Panc1 (cell line): Measurements from ENCODE around the gene ASPM. TPM values are rescaled to one million over a fixed set of nuclear protein-coding genes. Genes with fewer than 3 reads are reported as not detected.

Experiments used
- ATAC-seq: fragments of 200-7000 bp; cut with Tn5 transposase; 2 replicates; pipeline ENCODE4 v1.9.1; 2020; ENCODE audit warnings: mild to moderate bottlenecking, moderate library complexity
- BruUV-seq: library from RNA; stranded (reverse); fragments of 400-500 nt; replicated peaks from 2 replicates; lab custom pipeline; 2021; lab: Mats Ljungman, UMichigan
- CTCF ChIA-PET: fragments of 300-600 bp; sonication (Branson Sonifier 250); formaldehyde crosslinking; loops from one replicate; lab custom pipeline; 2022; ENCODE audit warnings: antibody characterized with exemption; lab: Charles Lee
- POLR2A ChIA-PET: fragments of 300-600 bp; sonication (Branson Sonifier 250); formaldehyde crosslinking; loops from one replicate; lab custom pipeline; 2022; ENCODE audit warnings: antibody characterized with exemption; lab: Charles Lee
- DNase-seq: peaks from one replicate; pipeline ENCODE4 v3.0.0-alpha.2; 2010; ENCODE audit warnings: low read depth, low spot score
- H3K27ac ChIP-seq: 2 replicates; pipeline ENCODE4 v1.5.1; 2011; ENCODE audit warnings: mild to moderate bottlenecking, low read length, inconsistent platforms
- H3K27me3 ChIP-seq: fragments of 200-500 bp; sonication (Bioruptor generic); 2 replicates; pipeline ENCODE4 v1.6.0; 2014; ENCODE audit warnings: low read length, inconsistent platforms; ENCODE audit not compliant: control insufficient read depth, insufficient read depth
- H3K36me3 ChIP-seq: fragments of 200-500 bp; sonication (Bioruptor generic); 2 replicates; pipeline ENCODE4 v1.5.1; 2014; ENCODE audit warnings: inconsistent platforms, mild to moderate bottlenecking, low read length, moderate library complexity; ENCODE audit not compliant: control insufficient read depth, insufficient read depth
- H3K4me1 ChIP-seq: 2 replicates; pipeline ENCODE4 v1.5.1; 2011; ENCODE audit warnings: inconsistent platforms, mild to moderate bottlenecking, low read length, moderate library complexity; ENCODE audit not compliant: control insufficient read depth, insufficient read depth
- H3K4me3 ChIP-seq, 2 experiments: 2 replicates each; pipeline ENCODE4 v1.5.1; 2011 to 2012; ENCODE audit warnings: low read depth in 2 of 2, low read length in 2 of 2, mild to moderate bottlenecking in 2 of 2, inconsistent platforms in 1 of 2, moderate library complexity in 1 of 2
- H3K9me3 ChIP-seq: fragments of 200-500 bp; sonication (Bioruptor generic); 2 replicates; pipeline ENCODE4 v1.5.1; 2014; ENCODE audit warnings: low read depth, mild to moderate bottlenecking, inconsistent platforms, low read length, moderate library complexity; ENCODE audit not compliant: control insufficient read depth, insufficient read depth
- CTCF ChIP-seq: fragments of 450-650 bp; IDR thresholded peaks from 2 replicates; pipeline ENCODE4 v1.5.1; 2017; ENCODE audit warnings: mild to moderate bottlenecking
- POLR2AphosphoS5 ChIP-seq: IDR thresholded peaks from 2 replicates; pipeline ENCODE4 v1.6.1; 2012; ENCODE audit warnings: mild to moderate bottlenecking, low read depth, low read length, moderate library complexity
- REST ChIP-seq, 2 experiments: IDR thresholded peaks; 2 replicates each; pipeline ENCODE4 v1.6.1; 2011 to 2012; ENCODE audit warnings: low read depth in 2 of 2, control low read depth in 1 of 2, low read length in 1 of 2, mild to moderate bottlenecking in 1 of 2, moderate library complexity in 1 of 2; ENCODE audit not compliant: insufficient read depth in 1 of 2
- SIN3A ChIP-seq: IDR thresholded peaks from 2 replicates; pipeline ENCODE4 v1.6.1; 2012; ENCODE audit warnings: low read depth, mild to moderate bottlenecking, low read length, moderate library complexity, borderline replicate concordance; ENCODE audit not compliant: insufficient read depth
- TCF7L2 ChIP-seq: IDR thresholded peaks from 2 replicates; pipeline ENCODE4 v1.6.1; 2011; ENCODE audit warnings: mild to moderate bottlenecking, low read depth, low read length, inconsistent platforms
- in situ Hi-C: cut with HindIII; loops from 2 replicates; pipeline ENCODE4 v1.10.0; 2016; ENCODE audit warnings: low sequenced_read_pairs, low pct_unique_long_range_greater_than_20kb
- intact Hi-C: fragments of 100-400 bp; cut with micrococcal nuclease; formaldehyde crosslinking; loops from one replicate; pipeline ENCODE4 v1.10.0; 2022; ENCODE audit not compliant: unreplicated experiment
- total RNA-seq: library from RNA; stranded (reverse); gene quantifications from one replicate; pipeline ENCODE4 v1.2.1, GENCODE V29; 2021; ENCODE audit not compliant: unreplicated experiment

Gene ASPM
- total RNA-seq, 1 experiment from 2014 or later = 26.9 TPM

- H3K27me3 ChIP-seq = no peaks in the 10 kb centered on the region
- H3K4me3 ChIP-seq = no peak overlapping the region
- DNase-seq (no peak), ATAC-seq (no peak)
- H3K4me1 ChIP-seq = no peaks in the 10 kb centered on the region
- in situ Hi-C loops (no loop called here), intact Hi-C loops (no loop called here)
- ChIA-PET CTCF (no interaction called here), POLR2A (no interaction called here)
- H3K36me3 ChIP-seq = peaks cover 6% of the 10 kb centered on the region; the same call in 1 of the 2 replicates
- no TSS peak for BruUV-seq
- no peak overlapping the region for H3K27ac ChIP-seq
- H3K9me3 ChIP-seq = no peaks in the 10 kb centered on the region
- TF ChIP-seq CTCF (no peak), REST (IDR thresholded peaks at IDR 0.05; ENCODE audit: insufficient read depth in 1 of 2, low read depth in 2 of 2, low read length in 1 of 2) (no peak), SIN3A (no peak), POLR2AphosphoS5 (no peak), TCF7L2 (no peak)
Measured at GRCh38 chr1:197101978-197102377, 44.5 kb downstream of the ASPM start.

GRCh38 chr1:197100677-197101076 lies 45.8 kb downstream of the ASPM start:
- no peak for ATAC-seq
- H3K36me3 ChIP-seq = peaks cover 6% of the 10 kb centered on the region; the same call in 1 of the 2 replicates
- no peak for TF ChIP-seq SIN3A
- TF ChIP-seq TCF7L2 = no peak
- TF ChIP-seq REST (IDR thresholded peaks at IDR 0.05; ENCODE audit: insufficient read depth in 1 of 2, low read depth in 2 of 2, low read length in 1 of 2) = no peak
- TF ChIP-seq POLR2AphosphoS5 = no peak
- TF ChIP-seq CTCF = no peak
- POLR2A ChIA-PET = no interaction called here
- in situ Hi-C loops (no loop called here), intact Hi-C loops (no loop called here)
- no peaks in the 10 kb centered on the region for H3K9me3 ChIP-seq
- no TSS peak for BruUV-seq
- no peak for DNase-seq
- no peak overlapping the region for H3K4me3 ChIP-seq
- H3K27me3 ChIP-seq = no peaks in the 10 kb centered on the region
- H3K27ac ChIP-seq = no peak overlapping the region
- CTCF ChIA-PET = no interaction called here
- no peaks in the 10 kb centered on the region for H3K4me1 ChIP-seq
